HG03045 (cell line): ENCODE results near the gene NIPSNAP2.
"Not testable (repeated sequence)": the region's sequence is repeated elsewhere in the genome, so short reads cannot be mapped to it uniquely, and the experiment has no call there.

Source experiments
- ATAC-seq: cut with Tn5 transposase; IDR thresholded peaks from one replicate; pipeline ENCODE4 v1.9.1; 2021; ENCODE audit warnings: mild to moderate bottlenecking, moderate library complexity; ENCODE audit not compliant: unreplicated experiment

Gene NIPSNAP2

GRCh38 chr7:55975988-55976633, 11.7 kb downstream of the NIPSNAP2 start:
- ATAC-seq, result no peak

DNA sequence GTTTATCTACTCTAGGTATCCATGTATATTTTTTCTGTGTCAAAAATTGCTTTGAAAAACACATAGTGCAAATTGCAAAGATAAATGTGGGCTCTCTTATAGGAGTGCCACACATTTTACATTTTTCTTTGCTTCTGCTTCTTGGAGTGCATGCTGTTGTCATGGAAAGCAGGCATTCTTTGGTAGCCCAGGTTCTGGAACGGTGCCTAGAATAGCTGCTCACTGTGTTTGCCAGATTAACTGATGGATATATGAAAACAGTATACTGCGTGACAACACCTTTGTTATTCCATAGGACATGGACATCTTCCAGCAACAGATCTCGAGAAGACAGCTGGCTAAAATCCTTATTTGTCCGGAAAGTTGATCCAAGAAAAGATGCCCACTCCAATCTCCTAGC, 13.4 kb downstream of the NIPSNAP2 start:
- ATAC-seq, result no peak

DNA sequence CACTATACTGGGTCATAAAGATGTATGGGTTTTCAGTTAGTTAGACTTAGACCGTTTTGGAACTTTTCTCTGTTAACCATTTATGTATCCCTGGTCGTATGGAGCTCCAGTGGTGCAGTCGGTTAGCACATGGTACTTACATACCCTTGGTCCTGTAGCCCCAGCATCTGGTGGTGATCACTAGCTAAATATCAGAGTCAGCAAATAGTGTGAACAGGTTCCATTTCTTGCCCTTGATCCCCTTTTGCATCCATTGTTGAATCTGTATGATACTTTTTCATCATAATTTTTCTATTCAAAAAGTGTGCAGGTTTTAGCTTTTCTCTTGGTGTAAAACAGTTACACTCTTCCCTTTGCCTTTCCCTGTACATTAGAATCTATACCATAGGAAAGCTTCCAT, 15.9 kb downstream of the NIPSNAP2 start:
- no peak for ATAC-seq

GRCh38 chr7:55983537-55983936, 19.2 kb downstream of the NIPSNAP2 start:
- no peak for ATAC-seq

DNA sequence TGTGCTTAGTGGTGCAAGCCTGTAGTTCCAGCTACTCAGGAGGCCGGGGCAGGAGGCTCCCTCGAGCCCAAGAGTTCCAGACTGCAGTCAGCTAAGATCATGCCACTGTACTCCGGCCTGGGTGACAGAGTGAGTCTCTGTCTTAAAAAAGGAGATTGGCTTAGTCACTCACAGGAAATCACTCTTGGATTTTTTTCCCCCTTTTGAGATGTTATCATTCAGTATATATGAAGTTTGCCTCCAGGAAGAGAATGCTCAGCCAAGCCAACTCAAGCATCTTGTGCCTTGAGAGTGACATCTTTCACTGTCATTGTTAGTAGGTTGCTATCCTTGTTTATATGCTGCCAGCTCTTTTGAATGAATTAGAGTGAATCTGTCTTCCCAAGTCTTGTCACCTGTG, 28.0 kb downstream of the NIPSNAP2 start:
- no peak for ATAC-seq

GRCh38 chr7:55996856-55997500, 32.6 kb downstream of the NIPSNAP2 start:
- no peak for ATAC-seq

- no peak for ATAC-seq
Observed at GRCh38 chr7:56003749-56004148, 39.4 kb downstream of the NIPSNAP2 start.

GRCh38 chr7:56007167-56007652, 42.8 kb downstream of the NIPSNAP2 start:
- no peak for ATAC-seq

DNA sequence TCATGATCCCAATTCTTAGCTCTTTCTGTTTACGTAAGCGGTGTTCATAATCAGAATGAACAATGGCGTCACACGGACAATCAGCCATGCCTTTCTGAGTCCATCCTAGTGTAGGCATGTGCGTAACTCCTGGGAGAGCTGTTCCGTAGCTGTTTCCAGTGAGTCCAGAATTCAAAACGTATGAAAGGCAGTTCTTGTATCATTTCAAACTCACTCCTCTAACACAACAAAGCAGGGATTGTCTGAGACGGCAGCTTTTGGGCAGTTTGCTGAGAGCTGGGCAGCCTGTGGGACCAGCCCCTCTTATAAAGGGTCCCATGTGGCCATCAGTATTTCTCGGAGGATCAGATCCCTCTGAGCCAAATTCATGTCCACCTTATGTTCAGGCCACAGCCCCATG, 43.5 kb downstream of the NIPSNAP2 start:
- no peak for ATAC-seq

- ATAC-seq, result no peak
Observed at GRCh38 chr7:56009695-56010094, 45.3 kb downstream of the NIPSNAP2 start.

DNA sequence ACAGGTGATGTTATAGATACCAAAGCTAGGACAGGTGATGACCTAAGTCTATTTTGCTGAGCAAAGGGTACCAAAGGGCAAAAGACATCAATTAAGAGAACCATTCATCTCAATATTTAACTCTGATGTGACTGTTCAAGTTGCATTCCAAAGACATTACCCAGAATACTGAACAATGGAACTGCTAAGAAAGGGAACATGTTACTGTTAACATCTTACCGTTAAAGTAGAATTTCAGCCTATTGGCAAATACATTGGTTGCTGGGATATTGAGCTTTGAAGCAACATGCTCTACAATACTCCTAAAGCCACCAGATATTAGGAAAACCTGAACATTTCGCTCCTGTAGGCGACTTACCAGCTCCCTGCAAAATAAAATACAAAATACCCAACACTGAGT, 52.6 kb downstream of the NIPSNAP2 start:
- not testable (repeated sequence) for ATAC-seq

DNA sequence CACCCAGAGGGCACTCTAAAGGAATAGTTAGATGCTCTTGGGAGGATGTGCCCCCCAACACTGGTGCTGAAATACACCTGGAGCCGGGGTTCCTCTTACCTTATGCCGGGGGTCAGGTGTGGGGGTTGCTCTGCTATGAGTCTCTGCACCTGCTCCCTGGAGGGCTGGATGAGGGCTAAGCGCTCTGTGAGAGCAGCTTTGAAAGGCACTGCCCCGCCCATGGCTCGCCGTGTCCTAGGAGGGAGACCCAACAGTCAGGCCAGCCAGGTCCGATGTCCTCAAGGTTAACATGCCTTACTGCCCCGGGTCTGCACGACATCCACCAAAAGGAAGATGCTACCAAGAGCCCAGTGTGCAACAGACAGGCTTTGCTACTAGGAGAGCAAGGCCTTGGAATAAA, 55.1 kb downstream of the NIPSNAP2 start:
- no peak for ATAC-seq

DNA sequence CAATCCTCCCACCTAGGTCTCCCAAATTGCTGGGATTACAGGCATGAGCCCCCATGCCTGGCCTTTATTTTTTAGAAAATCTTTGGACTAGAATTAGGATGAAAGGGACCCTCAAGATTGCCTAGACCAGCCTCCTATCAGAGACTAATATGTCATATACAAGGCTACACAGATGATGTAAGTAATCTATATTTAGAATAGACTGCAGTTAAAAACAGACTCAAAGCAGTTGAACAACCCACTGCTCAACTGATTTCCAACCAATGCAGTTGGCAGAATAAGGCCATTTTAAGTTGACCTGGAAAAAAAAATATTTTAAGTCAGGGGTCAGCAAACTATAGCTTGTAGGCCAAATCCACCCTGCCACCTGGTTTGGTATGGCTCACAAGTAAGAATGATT, 59.1 kb downstream of the NIPSNAP2 start:
- ATAC-seq, result no peak

DNA sequence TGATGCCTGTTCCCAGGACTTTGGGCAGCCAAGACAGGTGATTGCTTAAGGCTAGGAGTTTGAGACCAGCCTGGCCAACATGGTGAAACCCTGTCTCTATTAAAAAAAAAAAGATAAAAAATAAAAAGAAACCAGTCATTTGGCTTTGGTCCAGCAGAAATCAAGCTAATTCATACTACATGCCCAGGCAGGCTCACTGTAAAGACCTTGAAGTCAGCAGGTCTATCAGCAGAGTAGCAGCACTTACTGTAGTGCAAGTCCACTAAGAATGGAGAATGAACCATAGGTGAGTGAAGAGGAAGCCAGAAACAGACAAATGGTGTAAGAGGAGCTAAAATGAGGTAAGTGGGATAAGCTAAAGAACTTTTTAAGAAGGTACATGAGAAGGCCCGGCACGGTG, 62.2 kb downstream of the NIPSNAP2 start:
- ATAC-seq, result no peak

DNA sequence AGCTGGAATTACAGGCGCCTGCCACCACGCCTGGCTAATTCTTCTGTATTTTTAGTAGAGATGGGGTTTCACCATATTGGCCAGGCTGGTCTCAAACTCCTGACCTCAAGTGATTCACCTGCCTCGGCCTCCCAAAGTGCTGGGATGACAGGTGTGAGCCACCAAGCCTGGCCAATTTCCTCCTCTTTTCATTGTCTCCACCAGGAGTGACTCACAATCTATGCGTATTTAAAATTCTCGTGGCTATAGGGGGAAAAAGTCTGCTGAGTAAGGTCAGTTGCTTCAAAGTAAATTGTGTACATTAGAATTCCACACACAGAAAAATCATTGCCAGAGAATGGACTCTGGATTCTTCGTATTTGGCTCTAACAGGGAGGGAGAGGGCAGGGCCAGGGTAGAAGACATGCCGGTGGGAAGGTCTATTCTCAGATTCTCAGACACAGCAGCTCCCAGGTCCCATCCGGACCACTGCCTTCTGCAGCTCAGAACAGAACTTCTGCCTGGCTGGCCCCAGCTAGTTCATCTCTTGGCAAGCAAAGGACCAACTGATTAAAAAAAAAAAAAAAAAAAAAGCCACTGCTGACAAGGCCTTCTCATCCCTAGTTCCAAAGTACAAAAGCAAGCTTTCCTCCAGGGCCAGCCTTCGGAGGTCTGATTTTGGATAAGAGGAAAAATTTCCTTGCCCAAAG, 64.7 kb downstream of the NIPSNAP2 start:
- ATAC-seq, result no peak

GRCh38 chr7:56030340-56030739, 66.0 kb downstream of the NIPSNAP2 start:
- no peak for ATAC-seq

DNA sequence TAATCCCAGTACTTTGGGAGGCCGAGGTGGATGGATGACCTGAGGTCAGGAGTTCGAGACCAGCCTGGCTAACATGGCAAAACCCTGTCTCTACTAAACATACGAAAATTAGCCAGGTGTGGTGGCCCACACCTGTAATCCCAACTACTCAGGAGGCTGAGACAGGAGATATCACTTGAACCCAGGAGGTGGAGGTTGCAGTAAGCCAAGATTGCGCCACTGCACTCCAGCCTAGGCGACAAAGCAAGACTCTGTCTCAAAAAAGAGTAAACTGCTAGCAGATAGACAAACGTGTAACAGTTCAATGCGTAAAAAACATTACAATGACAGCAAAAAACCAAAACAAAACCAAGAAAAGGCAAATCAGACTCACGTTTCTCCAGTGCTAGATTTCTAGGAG, 67.2 kb downstream of the NIPSNAP2 start:
- ATAC-seq, result not testable (repeated sequence)

- not testable (repeated sequence) for ATAC-seq
Observed at GRCh38 chr7:56032578-56032977, 68.2 kb downstream of the NIPSNAP2 start.

DNA sequence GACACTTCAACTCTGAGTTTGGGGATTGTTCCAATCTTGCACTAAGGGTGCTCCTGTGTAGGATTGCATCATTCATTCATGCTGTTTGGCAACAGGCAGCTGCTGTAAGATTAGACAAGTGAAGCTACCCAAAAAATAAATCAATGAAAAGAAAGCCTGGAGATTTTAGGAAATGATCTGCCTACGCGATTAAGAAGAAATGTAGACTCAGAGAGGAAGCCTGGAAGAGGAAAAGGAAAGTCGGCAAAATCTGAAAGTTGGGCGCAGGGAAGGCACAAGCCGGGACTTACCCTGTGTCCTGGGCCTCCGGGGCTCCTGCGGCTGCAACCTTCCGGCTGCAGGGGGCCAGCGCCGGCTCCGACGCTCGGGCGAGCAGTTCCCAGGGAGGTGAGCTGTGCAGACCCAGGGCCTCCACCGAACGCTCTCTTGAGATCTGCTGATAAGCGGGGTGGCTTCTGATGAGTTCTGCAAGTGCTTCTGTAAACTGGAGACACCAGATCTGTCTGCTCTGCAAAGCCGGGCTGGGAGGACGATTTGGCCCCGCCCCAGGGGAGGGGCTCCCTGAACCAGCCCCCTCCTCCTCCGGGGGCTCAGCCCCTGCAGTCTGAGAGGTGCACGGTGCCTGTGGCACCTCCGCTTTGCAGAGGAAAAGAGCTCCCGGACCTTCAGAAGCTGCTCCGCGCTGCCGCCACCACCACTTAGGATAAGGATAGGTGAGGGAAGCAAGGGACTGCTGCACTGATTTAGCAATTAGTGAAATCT, 69.5 kb downstream of the NIPSNAP2 start:
- peak; percentile 99 for ATAC-seq

GRCh38 chr7:56040730-56041129, 76.3 kb downstream of the NIPSNAP2 start:
- no peak for ATAC-seq

- ATAC-seq, result not testable (repeated sequence)
Observed at GRCh38 chr7:56045758-56046157, 81.4 kb downstream of the NIPSNAP2 start.
